SKM-1 (cell line): ENCODE data around the gene SLC34A3.
"Not testable (repeated sequence)": the region's sequence is repeated elsewhere in the genome, so short reads cannot be mapped to it uniquely, and the experiment has no call there.

Experiments used
- DNase-seq: peaks from one replicate; lab custom pipeline; 2025; ENCODE audit not compliant: unreplicated experiment; lab: John Stamatoyannopoulos, UW

Gene SLC34A3

GRCh38 chr9:137241490-137242268, 11.0 kb downstream of the SLC34A3 start:
- DNase-seq: no peak

GRCh38 chr9:137242269-137243203, 11.8 kb downstream of the SLC34A3 start:
- no peak for DNase-seq

GRCh38 chr9:137243266-137243625, 12.5 kb downstream of the SLC34A3 start:
- not testable (repeated sequence) for DNase-seq

GRCh38 chr9:137243626-137244485, 13.2 kb downstream of the SLC34A3 start:
- no peak for DNase-seq

GRCh38 chr9:137244486-137245449, 14.1 kb downstream of the SLC34A3 start:
- no peak for DNase-seq

GRCh38 chr9:137245450-137246421, 15.0 kb downstream of the SLC34A3 start:
- no peak for DNase-seq

GRCh38 chr9:137247135-137247915, 16.6 kb downstream of the SLC34A3 start:
- no peak for DNase-seq

GRCh38 chr9:137247916-137248175, 17.1 kb downstream of the SLC34A3 start:
- DNase-seq: no peak

- DNase-seq: no peak
These were observed 19.9 kb downstream of the SLC34A3 start for GRCh38 chr9:137250329-137251193.

- DNase-seq: no peak
These were observed 20.4 kb downstream of the SLC34A3 start, which contains the start of gene STPG3 for GRCh38 chr9:137251194-137251461. TSS of gene STPG3 (plus strand) at chr9:137251286. CDS start at chr9:137251287, 1 bp downstream.

GRCh38 chr9:137251490-137252268, 21.0 kb downstream of the SLC34A3 start:
- DNase-seq: no peak

GRCh38 chr9:137252555-137253506, 22.1 kb downstream of the SLC34A3 start:
- DNase-seq: no peak

GRCh38 chr9:137253717-137254623, 23.3 kb downstream of the SLC34A3 start:
- no peak for DNase-seq

GRCh38 chr9:137254624-137255447, 24.1 kb downstream of the SLC34A3 start, which contains the start of gene NELFB:
TSS of gene NELFB (plus strand) at chr9:137255327.
- DNase-seq: peak; percentile 70
